Left ventricle myocardium superior (tissue), 1 donor: Measurements from ENCODE around the gene TAS1R3. TPM values are rescaled to one million over a fixed set of nuclear protein-coding genes. Genes with fewer than 3 reads are reported as not detected.

Experiments
- ATAC-seq: fragments of 200-7000 bp; cut with Tn5 transposase; one replicate; pipeline ENCODE4 v1.9.1; 2020; ENCODE audit warnings: mild to moderate bottlenecking, moderate library complexity
- DNase-seq: peaks from one replicate; pipeline ENCODE4 v3.0.0-alpha.2; 2020
- intact Hi-C: fragments of 100-400 bp; cut with micrococcal nuclease; formaldehyde crosslinking; loops from one replicate; pipeline ENCODE4 v1.11.0; 2022
- long read RNA-seq: library from polyadenylated mRNA; unstranded; transcript quantifications from one replicate; pipeline ENCODE4 v2.0.0, GENCODE V29; 2021
- total RNA-seq: library from RNA; stranded (reverse); fragmentation: NEBNext Ultra II Directional; extraction: Animal tissue kit (Norgen Biotek cat#: 25700); gene quantifications from one replicate; pipeline ENCODE4 v1.2.1, GENCODE V29; 2021
- donor health status: DM: no; HTN: yes; CAD: no; lungs with severe emphysema.

TAS1R3 gene
- 0.57 TPM for total RNA-seq
- long read RNA-seq, partial matches to known transcripts, result 0 of 1 reads
- long read RNA-seq, other reads (novel, unspliced or antisense), result 1 of 1 reads

DNA sequence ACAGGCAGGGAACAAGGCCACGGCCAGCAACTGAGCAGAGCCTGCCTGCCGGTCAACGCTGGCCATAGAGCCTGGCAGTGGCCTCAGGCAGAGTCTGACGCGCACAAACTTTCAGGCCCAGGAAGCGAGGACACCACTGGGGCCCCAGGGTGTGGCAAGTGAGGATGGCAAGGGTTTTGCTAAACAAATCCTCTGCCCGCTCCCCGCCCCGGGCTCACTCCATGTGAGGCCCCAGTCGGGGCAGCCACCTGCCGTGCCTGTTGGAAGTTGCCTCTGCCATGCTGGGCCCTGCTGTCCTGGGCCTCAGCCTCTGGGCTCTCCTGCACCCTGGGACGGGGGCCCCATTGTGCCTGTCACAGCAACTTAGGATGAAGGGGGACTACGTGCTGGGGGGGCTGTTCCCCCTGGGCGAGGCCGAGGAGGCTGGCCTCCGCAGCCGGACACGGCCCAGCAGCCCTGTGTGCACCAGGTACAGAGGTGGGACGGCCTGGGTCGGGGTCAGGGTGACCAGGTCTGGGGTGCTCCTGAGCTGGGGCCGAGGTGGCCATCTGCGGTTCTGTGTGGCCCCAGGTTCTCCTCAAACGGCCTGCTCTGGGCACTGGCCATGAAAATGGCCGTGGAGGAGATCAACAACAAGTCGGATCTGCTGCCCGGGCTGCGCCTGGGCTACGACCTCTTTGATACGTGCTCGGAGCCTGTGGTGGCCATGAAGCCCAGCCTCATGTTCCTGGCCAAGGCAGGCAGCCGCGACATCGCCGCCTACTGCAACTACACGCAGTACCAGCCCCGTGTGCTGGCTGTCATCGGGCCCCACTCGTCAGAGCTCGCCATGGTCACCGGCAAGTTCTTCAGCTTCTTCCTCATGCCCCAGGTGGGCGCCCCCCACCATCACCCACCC is at the start of gene TAS1R3:
Gene TAS1R3, plus strand, starts transcription at position 213 of the 898 bp plus-strand sequence. Its CDS starts 66 bp downstream, at position 279.
- DNase-seq (no peak), ATAC-seq (no peak)
- intact Hi-C loops, result no loop called here

DNA sequence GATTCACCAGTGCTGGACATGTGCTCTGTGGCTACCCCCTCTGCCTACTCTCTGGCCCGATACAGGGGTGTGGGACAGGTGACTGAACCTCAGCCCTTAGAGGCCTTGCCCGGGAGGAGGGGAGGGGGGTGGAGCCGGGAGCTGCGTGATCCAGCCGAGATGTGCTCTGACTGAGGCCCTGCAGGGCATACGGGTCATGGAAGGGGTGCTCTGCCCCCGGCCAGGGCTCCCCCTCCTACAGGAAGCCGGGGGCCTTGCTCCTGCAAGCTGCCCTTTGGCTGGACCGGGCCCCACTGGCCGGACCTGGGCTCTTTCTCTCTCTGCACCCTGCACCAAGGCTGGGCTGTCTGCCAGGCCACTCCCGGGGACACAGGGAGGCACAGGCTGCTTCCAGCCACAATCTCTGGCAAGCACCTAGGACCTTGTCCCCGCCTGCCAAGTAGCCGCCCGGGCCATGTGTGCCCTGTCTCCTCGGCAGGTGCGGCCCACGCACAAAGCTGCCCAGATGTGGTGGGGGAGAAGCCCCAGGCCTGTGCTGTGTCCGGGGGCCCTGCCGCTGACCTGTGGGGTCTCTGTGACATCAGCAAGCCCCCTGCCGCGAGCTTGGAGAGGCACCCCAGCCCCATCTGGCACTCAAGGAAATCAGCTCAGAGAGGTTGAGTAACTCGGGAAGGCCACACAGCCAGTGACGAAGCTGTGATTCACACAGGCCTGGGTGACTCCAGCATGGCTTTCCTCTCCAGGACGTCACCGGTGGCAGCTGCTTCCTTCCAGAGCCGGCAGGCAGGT is 49.4 kb upstream of the TAS1R3 start:
- intact Hi-C loops, result no loop called here
- ATAC-seq (peak; percentile 94), DNase-seq (peak; percentile 93)

- DNase-seq, result no peak
- ATAC-seq, result no peak
Observed at GRCh38 chr1:1282998-1283397, 48.1 kb upstream of the TAS1R3 start.

DNA sequence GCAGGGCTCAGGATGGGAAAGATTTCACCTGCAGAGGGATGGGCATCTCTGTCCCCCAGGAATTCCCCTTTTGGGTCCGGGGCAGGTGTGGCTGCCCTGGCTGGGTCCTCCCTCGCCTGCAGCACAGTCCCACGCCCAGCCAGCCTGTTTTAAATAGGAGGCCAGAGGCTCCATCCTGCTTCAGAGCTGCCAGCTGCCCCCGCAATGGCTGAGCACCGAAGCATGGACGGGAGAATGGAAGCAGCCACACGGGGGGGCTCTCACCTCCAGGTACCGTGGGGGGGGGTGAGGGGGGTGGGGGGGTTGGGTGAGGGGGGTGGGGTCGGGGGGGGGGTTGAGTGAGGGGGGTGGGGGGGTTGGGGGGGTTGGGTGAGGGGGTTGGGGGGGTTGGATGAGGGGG is 47.3 kb upstream of the TAS1R3 start:
- intact Hi-C loops, result no loop called here

More at GRCh38 chr1:1282998-1283397, 48.1 kb upstream of the TAS1R3 start:
- intact Hi-C loops, result no loop called here

DNA sequence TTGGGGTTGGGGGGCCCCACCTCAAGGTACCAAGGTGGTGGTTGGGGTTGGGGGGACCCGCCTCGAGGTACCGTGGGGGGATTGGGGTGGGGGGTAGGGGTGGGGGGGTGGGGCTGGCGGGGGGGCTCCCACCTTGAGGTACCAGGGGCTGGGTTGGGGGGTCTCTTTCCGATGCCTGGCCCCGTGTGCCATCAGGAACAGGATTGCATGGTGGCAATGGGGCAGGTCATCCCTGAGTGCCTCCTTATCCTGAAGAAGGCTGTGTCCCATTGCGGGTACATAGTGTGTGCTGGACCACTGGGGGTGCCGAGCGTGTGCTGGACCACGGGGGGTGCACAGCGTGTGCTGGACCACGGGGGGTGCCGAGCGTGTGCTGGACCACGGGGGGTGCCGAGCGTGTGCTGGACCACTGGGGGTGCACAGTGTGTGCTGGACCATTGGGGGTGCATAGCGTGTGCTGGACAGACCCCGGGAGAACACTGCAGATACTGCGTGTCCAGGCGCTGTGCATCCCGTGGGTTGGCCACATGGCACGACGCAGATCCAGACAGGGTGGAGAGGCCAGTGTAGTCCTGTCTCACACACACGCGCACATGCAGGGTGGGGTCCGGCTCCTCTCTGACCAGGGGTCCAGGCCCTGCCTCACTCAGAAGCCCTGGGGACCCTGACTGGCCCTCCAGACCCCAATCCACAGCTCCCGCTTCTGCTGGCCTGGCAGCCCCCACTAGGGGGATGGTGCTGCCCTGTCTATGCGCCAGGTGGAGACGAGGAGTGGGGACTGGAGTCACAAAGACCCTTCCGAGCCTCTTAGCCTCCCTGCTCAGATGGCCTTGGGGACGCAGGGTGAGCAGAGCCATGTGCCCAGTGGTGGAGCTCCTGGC is 46.6 kb upstream of the TAS1R3 start:
- intact Hi-C loops, result no loop called here
- no peak for ATAC-seq
- no peak for DNase-seq

More for the DNA sequence above, 47.3 kb upstream of the TAS1R3 start:
- no peak for DNase-seq
- ATAC-seq, result no peak

GRCh38 chr1:1285102-1285571 is 45.9 kb upstream of the TAS1R3 start:
- no peak for DNase-seq
- ATAC-seq, result no peak
- intact Hi-C loops, result no loop called here

- DNase-seq (peak; percentile 30), ATAC-seq (no peak)
- intact Hi-C loops, result no loop called here
Observed at GRCh38 chr1:1285611-1286311, 45.3 kb upstream of the TAS1R3 start.

DNA sequence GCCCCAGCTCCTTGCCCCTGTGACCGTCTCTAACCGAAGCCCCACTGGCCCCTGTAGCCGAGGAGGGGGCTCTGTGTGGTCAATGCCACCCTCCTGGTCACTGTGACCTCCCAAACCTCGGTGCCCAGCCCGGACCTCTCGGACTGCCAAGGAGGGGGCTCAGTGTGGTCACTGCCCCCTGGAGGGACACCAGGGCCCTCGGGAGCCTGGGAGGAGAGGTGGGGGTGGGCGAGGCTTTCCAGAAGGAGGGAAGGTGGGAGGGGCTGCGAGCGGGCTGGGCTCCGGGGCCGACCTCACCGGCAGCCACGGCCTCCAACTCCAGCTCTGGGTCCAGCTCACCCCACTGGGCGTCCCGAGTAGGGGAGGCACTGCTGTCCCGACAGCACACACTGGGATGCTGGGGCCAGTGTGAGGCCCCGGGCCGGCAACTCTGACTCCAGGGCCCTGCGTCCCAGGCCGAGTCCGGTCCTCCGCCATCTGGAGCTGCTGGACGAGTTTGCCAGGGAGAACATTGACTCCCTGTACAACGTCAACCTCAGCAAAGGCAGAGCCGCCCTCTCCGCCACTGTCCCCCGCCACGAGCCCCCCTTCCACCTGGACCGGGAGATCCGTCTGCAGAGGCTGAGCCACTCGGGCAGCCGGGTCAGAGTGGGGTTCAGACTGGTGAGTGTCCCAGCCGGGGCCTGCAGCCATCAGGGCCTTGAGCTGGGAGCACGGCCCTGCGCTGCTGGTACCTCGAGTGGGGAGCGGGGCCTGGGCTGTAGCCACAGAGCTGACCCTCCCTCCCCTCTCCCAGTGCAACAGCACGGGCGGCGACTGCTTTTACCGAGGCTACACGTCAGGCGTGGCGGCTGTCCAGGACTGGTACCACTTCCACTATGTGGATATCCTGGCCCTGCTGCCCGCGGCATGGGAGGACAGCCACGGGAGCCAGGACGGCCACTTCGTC is 44.5 kb upstream of the TAS1R3 start:
- DNase-seq (peak; percentile 28), ATAC-seq (no peak)
- intact Hi-C loops, result no loop called here

GRCh38 chr1:1287288-1288110 is 43.6 kb upstream of the TAS1R3 start:
- DNase-seq (no peak), ATAC-seq (no peak)

DNA sequence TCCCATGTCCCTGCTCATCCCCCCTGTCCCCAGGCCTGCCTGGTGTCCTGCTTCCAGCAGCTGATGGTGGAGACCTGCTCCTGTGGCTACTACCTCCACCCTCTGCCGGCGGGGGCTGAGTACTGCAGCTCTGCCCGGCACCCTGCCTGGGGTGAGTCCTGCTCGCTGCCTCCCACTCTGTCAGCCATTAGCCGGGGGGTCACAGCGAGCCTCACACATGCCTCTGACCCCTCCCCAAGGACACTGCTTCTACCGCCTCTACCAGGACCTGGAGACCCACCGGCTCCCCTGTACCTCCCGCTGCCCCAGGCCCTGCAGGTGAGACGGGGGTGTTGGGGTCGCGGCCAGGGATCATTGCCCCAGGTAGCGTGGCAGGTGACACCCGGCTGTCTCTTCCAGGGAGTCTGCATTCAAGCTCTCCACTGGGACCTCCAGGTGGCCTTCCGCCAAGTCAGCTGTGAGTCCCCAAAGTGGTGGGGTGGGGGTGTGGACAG is 40.8 kb upstream of the TAS1R3 start:
- ATAC-seq (peak; percentile 42), DNase-seq (peak; percentile 70)
- intact Hi-C loops, result no loop called here

More at GRCh38 chr1:1287288-1288110, 43.6 kb upstream of the TAS1R3 start:
- intact Hi-C loops, result no loop called here

DNA sequence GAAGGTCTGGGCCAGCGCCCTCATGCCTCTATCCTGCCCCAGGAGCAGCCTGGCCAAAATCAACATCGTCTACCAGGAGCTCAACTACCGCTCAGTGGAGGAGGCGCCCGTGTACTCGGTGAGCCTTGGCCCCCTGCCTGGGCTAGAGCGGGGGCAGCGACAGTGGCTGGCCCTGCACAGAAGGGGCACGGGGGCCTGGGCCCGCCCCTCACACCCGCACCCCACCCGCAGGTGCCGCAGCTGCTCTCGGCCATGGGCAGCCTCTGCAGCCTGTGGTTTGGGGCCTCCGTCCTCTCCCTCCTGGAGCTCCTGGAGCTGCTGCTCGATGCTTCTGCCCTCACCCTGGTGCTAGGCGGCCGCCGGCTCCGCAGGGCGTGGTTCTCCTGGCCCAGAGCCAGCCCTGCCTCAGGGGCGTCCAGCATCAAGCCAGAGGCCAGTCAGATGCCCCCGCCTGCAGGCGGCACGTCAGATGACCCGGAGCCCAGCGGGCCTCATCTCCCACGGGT is 40.0 kb upstream of the TAS1R3 start:
- intact Hi-C loops, result no loop called here
- DNase-seq (peak; percentile 42), ATAC-seq (no peak)

DNA sequence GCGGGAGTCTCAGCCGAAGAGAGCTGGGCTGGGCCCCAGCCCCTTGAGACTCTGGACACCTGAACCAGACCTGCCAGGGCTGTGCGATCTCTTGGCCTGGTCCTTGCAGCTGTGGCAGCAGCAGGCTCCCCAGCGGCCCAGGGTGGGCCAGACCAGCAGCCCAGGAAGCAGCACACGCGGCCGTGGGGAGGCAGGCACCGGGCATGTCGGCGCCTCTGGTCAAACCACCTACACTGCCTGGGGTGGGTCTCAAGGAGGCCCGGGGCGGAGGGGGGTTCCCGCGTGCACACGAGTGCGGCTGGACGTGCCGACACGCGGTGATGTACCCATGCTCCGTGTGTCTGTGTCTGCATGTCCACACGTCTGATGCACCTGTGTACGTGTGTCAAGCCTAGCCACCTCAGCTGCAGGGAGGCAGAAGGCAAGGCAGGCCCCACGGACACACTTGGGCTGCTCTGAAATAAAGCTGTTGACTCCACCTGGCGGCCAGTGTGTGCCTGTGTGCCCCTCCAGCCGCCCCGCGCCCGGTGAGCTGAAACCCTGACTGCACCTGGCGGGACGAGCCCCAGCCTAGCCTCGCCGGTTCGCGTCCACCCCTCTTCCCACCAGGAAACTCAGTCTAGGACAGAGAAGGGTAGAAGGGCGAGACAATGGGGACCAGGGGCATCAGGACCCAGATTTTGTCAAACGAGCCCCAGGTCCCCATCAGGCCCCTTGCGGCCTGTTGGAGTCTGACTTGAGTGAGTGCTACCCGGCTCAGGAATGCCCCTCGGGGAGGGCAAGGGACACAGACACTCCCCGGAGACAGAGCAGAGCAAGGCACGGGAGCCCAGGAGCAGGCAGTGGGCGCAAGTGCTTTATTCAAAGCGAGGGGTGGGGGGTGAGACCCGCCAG is 39.3 kb upstream of the TAS1R3 start:
- intact Hi-C loops, result no loop called here
- ATAC-seq (peak; percentile 77), DNase-seq (peak; percentile 82)

DNA sequence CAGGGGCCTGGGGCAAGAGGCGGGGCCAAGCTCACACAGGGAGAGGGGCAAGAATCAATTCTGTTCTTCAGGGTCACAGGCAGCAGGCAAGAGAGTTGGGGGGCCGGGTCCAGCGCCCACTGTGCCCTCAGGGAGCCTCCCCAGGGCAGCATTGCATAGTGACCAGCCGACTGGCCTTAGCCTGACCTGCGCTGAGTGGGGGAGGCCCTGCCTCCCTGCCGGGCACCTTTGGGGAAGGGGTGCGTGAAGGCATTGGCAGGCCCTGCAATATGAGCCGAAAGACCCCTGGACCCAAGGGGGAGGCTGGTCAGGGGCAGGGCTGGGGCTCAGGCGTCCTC is 38.7 kb upstream of the TAS1R3 start:
- no peak for ATAC-seq
- intact Hi-C loops, result no loop called here

DNA sequence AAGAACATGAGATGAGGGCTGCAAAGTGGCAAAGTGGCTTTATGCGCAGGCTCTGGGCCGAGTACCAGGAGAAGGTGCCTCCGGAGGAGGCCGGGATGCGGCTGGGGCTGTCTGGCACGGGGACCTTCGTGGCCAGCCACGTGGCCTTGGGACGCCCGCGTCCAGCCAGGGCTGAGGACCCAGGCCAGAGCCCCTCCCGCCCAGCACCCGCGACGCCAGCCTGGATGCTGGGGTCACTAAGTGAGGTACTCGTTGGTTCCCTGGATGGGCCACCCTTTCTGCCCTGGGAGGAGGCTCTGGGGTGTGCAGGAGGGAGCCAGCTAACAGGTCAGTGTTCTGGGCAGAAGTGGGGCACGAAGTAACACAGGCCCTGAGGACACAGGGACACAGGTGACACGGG is 38.2 kb upstream of the TAS1R3 start:
- DNase-seq (peak; percentile 26), ATAC-seq (no peak)
- intact Hi-C loops, result no loop called here

More for the DNA sequence above, 38.7 kb upstream of the TAS1R3 start:
- no peak for DNase-seq
